Measurements from ENCODE around the gene MRC2. TPM values are rescaled to one million over a fixed set of nuclear protein-coding genes. Genes with fewer than 3 reads are reported as not detected.

The MRC2 gene
- total RNA-seq, 2 donors from 2014 or later, result 184 to 242 TPM

DNA sequence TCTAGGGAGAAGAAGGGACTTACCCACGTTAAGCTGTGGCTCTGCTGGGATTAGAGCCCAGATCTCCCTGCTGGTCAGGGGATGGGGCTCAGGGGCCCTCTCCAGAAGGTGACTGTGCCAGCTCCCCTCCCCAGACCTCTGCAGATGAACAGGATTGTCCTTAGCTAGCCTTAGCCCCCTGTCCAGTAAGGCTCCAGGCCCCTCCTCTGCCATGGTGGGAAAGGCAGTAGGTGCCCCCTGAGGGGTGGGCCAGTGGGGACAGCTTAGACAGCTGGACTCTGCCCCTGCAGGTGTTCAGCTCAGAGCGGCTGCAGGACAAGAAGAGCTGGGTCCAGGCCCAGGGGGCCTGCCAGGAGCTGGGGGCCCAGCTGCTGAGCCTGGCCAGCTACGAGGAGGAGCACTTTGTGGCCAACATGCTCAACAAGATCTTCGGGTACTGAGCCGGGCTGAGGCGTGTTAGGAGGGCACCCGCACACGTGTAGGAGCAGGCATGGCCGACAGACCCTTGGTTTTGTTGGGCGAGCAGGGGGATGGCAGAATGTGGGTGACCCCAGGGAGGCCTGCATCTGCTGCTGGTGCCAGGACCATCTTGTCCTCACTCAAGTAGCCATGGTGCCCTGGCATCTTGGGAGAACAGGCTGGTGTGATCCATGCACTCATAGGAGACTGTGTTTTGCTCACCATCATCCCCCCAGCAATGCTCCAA, 50.9 kb downstream of the MRC2 start:
- no peak for ATAC-seq (ENCODE audit: insufficient number of reproducible peaks, low FRiP score, low read depth)
- Histone ChIP-seq H3K4me3 (no peak overlapping the region), H3K36me3 (peaks cover 15% of the 10 kb centered on the region), H3K4me1 (ENCODE audit: control insufficient read depth in 1 of 2, low read depth in 2 of 2) (peaks cover 3 to 32% of the 10 kb centered on the region in 2 donors), H3K9me3 (no peaks in the 10 kb centered on the region), H3K27ac (no peak overlapping the region), H3K27me3 (replicated peaks; ENCODE audit: insufficient read depth) (no peaks in the 10 kb centered on the region)
- TF ChIP-seq, protein P1, sequence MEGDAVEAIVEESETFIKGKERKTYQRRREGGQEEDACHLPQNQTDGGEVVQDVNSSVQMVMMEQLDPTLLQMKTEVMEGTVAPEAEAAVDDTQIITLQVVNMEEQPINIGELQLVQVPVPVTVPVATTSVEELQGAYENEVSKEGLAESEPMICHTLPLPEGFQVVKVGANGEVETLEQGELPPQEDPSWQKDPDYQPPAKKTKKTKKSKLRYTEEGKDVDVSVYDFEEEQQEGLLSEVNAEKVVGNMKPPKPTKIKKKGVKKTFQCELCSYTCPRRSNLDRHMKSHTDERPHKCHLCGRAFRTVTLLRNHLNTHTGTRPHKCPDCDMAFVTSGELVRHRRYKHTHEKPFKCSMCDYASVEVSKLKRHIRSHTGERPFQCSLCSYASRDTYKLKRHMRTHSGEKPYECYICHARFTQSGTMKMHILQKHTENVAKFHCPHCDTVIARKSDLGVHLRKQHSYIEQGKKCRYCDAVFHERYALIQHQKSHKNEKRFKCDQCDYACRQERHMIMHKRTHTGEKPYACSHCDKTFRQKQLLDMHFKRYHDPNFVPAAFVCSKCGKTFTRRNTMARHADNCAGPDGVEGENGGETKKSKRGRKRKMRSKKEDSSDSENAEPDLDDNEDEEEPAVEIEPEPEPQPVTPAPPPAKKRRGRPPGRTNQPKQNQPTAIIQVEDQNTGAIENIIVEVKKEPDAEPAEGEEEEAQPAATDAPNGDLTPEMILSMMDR (IDR thresholded peaks at IDR 0.05), result no peak
- no peak for DNase-seq (ENCODE audit: low spot score)

DNA sequence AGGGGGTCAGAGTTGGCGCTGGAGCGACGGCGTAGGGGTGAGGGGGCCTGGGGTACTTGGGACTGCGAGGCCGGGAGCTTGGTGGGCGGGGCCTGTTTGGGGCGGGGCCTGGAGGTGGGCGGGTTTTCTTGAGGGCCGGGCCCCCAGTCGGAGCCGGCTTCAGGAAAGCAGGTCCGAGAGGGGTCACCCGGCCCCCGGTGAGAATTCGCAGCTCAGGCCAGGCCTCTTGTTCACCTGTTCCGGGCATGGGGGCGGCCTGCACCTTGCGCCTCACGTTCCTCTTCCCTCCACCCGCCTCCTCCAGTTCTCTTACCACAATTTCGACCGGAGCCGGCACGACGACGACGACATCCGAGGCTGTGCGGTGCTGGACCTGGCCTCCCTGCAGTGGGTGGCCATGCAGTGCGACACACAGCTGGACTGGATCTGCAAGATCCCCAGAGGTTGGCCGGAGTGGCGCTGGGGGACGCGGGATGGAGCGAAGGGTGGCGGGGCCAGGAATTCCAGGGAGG, 52.5 kb downstream of the MRC2 start:
- Histone ChIP-seq H3K27ac (peak overlapping the region; percentile 37 to 53), H3K9me3 (no peaks in the 10 kb centered on the region), H3K4me1 (ENCODE audit: control insufficient read depth in 1 of 2, low read depth in 2 of 2) (peaks cover 3 to 25% of the 10 kb centered on the region in 2 donors), H3K36me3 (peaks cover 14% of the 10 kb centered on the region), H3K4me3 (no peak overlapping the region), H3K27me3 (replicated peaks; ENCODE audit: insufficient read depth) (no peaks in the 10 kb centered on the region)
- ATAC-seq (ENCODE audit: insufficient number of reproducible peaks, low FRiP score, low read depth) (no peak), DNase-seq (ENCODE audit: low spot score) (no peak)
- TF ChIP-seq, protein P1 (IDR thresholded peaks at IDR 0.05), result no peak

DNA sequence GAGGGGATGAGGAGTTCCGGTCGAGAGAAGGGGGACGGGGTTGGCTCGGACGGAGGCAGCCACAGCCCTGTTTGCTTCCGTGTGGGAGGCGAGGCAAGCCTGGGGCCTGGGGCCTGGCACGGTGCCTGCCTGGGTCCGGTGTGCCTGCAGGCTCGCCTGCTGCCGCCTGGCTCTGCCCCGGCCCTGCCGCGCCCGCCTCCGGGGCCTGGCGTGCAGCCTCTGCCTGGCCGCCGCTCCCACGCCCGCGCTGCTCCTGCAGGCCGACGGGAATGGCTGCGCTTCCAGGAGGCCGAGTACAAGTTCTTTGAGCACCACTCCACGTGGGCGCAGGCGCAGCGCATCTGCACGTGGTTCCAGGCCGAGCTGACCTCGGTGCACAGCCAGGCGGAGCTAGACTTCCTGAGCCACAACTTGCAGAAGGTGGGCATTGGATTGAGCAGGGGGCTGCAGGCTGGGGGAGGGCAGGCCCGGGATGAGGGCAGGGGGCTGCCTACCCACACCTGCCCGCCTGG, 53.1 kb downstream of the MRC2 start:
- DNase-seq (ENCODE audit: low spot score), result no peak
- Histone ChIP-seq H3K4me3 (no peak overlapping the region), H3K36me3 (peaks cover 16% of the 10 kb centered on the region), H3K4me1 (ENCODE audit: control insufficient read depth in 1 of 2, low read depth in 2 of 2) (peaks cover 3 to 18% of the 10 kb centered on the region in 2 donors), H3K27ac (peak overlapping the region; percentile 37 to 53), H3K9me3 (no peaks in the 10 kb centered on the region), H3K27me3 (replicated peaks; ENCODE audit: insufficient read depth) (no peaks in the 10 kb centered on the region)
- TF ChIP-seq, protein P1 (IDR thresholded peaks at IDR 0.05), result no peak
- ATAC-seq (ENCODE audit: insufficient number of reproducible peaks, low FRiP score, low read depth), result no peak

DNA sequence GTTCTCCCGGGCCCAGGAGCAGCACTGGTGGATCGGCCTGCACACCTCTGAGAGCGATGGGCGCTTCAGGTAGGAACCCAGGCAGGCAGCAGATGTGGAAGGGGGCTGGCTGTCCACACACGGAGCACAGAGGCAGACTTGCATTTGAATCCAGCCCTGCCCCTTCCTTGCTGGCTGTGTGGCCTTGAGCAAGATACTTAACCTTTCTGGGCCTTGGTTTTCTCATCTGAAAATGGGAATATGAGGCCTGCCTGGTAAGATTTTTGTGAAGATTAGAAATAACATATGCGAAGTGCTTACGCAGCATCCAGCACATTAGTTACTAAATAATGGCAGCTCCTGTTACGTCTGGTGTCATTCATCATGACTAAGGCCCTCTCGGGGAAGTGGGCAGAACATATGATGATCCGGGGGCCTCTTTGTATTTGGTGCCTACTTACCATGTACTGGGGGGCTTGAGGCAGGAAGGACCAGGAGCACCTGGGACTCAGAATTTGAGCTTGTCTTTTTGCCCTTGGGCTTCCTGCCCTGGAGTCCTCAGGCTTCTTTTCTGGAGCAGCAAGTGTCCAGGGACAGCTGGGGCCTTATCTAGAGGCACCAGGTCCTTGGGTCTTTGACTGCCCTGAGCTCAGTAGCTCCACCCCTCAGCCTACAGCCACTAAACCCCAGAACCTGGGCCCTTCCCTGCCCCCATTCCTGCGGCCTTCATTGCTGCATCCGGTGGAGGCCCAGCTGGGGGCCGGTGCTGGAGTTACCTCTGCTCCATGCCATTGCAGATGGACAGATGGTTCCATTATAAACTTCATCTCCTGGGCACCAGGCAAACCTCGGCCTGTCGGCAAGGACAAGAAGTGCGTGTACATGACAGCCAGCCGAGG, 53.8 kb downstream of the MRC2 start:
- Histone ChIP-seq H3K36me3 (peaks cover 18% of the 10 kb centered on the region), H3K4me1 (ENCODE audit: control insufficient read depth in 1 of 2, low read depth in 2 of 2) (peaks cover 3 to 16% of the 10 kb centered on the region in 2 donors), H3K27me3 (replicated peaks; ENCODE audit: insufficient read depth) (no peaks in the 10 kb centered on the region), H3K4me3 (no peak overlapping the region), H3K27ac (peak overlapping the region; percentile 37 to 53), H3K9me3 (no peaks in the 10 kb centered on the region)
- ATAC-seq (ENCODE audit: insufficient number of reproducible peaks, low FRiP score, low read depth) (no peak), DNase-seq (ENCODE audit: low spot score) (no peak)
- TF ChIP-seq, protein P1 (IDR thresholded peaks at IDR 0.05), result no peak

DNA sequence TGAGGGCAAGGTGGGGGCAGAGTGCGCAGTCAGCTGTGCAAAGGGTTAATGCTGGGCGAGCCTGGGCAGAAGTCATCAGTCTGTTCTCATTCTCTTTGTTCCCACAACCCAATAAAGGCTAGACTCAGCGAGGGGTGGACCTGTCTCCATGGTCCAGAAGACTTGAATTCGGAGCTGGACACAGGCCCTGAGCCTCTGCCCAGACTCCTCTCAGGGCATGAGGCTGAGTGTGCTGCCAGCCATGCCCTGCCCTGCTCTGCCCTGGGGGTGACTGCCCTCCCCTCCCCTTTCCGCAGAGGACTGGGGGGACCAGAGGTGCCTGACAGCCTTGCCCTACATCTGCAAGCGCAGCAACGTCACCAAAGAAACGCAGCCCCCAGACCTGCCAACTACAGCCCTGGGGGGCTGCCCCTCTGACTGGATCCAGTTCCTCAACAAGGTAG, 54.5 kb downstream of the MRC2 start:
- DNase-seq (ENCODE audit: low spot score), result no peak
- no peak for ATAC-seq (ENCODE audit: insufficient number of reproducible peaks, low FRiP score, low read depth)

More for the DNA sequence above, 54.5 kb downstream of the MRC2 start:
- H3K36me3 ChIP-seq, result peaks cover 17% of the 10 kb centered on the region
- no peaks in the 10 kb centered on the region for H3K27me3 ChIP-seq (replicated peaks; ENCODE audit: insufficient read depth)
- no peak overlapping the region for H3K4me3 ChIP-seq
- TF ChIP-seq, protein P1 (IDR thresholded peaks at IDR 0.05), result no peak
- H3K4me1 ChIP-seq (ENCODE audit: control insufficient read depth in 1 of 2, low read depth in 2 of 2), result peaks cover 3 to 16% of the 10 kb centered on the region in 2 donors
- no peaks in the 10 kb centered on the region for H3K9me3 ChIP-seq
- H3K27ac ChIP-seq, result peak overlapping the region in 1 of 2 donors; percentile 15

Measured in thoracic aorta (tissue), 2 donors.